ENCODE measurements around the gene TMED10. TPM values are rescaled to one million over a fixed set of nuclear protein-coding genes. Genes with fewer than 3 reads are reported as not detected.

Gene TMED10
- polyA plus RNA-seq, 1 experiment, result 505 TPM

- H3K4me3 ChIP-seq (ENCODE audit: low read depth, low read length), result no peak overlapping the region
- POLR2A ChIA-PET, result no interaction called here
- CTCF ChIA-PET, result interaction anchor here (0.6 to 8.0 kb wide), 45 partner anchors 9 to 240 kb away, joined by 3 to 107 read pairs (median 6); partner anchors contain the start of genes NEK9, PGF, PROX2 and RPS6KL1
- no peaks in the 10 kb centered on the region for H3K27me3 ChIP-seq (ENCODE audit: control insufficient read depth, insufficient read depth, low read length)
- no peak for DNase-seq (ENCODE audit: low read depth)
- peaks cover 8% of the 10 kb centered on the region for H3K36me3 ChIP-seq (ENCODE audit: control insufficient read depth, insufficient read depth, low read length)
- TF ChIP-seq CTCF (IDR thresholded peaks at IDR 0.05; ENCODE audit: insufficient read depth, low read depth, low read length), result no peak
Measured at GRCh38 chr14:75088153-75088552, 88.3 kb downstream of the TMED10 start.

GRCh38 chr14:75084513-75084912 is 91.9 kb downstream of the TMED10 start:
- Histone ChIP-seq H3K27me3 (ENCODE audit: control insufficient read depth, insufficient read depth, low read length) (no peaks in the 10 kb centered on the region), H3K4me3 (ENCODE audit: low read depth, low read length) (no peak overlapping the region), H3K36me3 (ENCODE audit: control insufficient read depth, insufficient read depth, low read length) (peaks cover 8% of the 10 kb centered on the region)
- ChIA-PET POLR2A (no interaction called here), CTCF (interaction anchor here (2.1 to 8.0 kb wide), 2 partner anchors 138 to 175 kb away, joined by 12 to 107 read pairs; no protein-coding TSS in a partner anchor)
- TF ChIP-seq CTCF (IDR thresholded peaks at IDR 0.05; ENCODE audit: insufficient read depth, low read depth, low read length), result no peak
- DNase-seq (ENCODE audit: low read depth), result no peak

- no peak for TF ChIP-seq CTCF (IDR thresholded peaks at IDR 0.05; ENCODE audit: insufficient read depth, low read depth, low read length)
- CTCF ChIA-PET, result interaction anchor here (1.0 to 2.1 kb wide), 4 partner anchors 109 to 178 kb away, joined by 3 to 12 read pairs (median 4); no protein-coding TSS in a partner anchor
- POLR2A ChIA-PET, result no interaction called here
- Histone ChIP-seq H3K4me3 (ENCODE audit: low read depth, low read length) (no peak overlapping the region), H3K36me3 (ENCODE audit: control insufficient read depth, insufficient read depth, low read length) (peaks cover 8% of the 10 kb centered on the region), H3K27me3 (ENCODE audit: control insufficient read depth, insufficient read depth, low read length) (no peaks in the 10 kb centered on the region)
- no peak for DNase-seq (ENCODE audit: low read depth)
Measured at GRCh38 chr14:75083271-75083670, 93.1 kb downstream of the TMED10 start.

- Histone ChIP-seq H3K4me3 (ENCODE audit: low read depth, low read length) (no peak overlapping the region), H3K27me3 (ENCODE audit: control insufficient read depth, insufficient read depth, low read length) (no peaks in the 10 kb centered on the region), H3K36me3 (ENCODE audit: control insufficient read depth, insufficient read depth, low read length) (peaks cover 5% of the 10 kb centered on the region)
- TF ChIP-seq CTCF (IDR thresholded peaks at IDR 0.05; ENCODE audit: insufficient read depth, low read depth, low read length), result no peak
- no peak for DNase-seq (ENCODE audit: low read depth)
- ChIA-PET CTCF (interaction anchor here (0.5 to 1.3 kb wide), 3 partner anchors 11 to 167 kb away, joined by 3 to 4 read pairs (median 3); no protein-coding TSS in a partner anchor), POLR2A (no interaction called here)
Measured at GRCh38 chr14:75081660-75082229, 94.7 kb downstream of the TMED10 start.

Small RNAs within 50 kb of the gene (small RNA-seq; reads per million reads assigned to genes)
- gene HIF1AP1 (ENCODE audit: insufficient read length, low read depth, low replicate concordance) (not detected), gene RNU4ATAC14P (ENCODE audit: insufficient read length, low read depth, low replicate concordance) (not detected)

Other genes with a start within 250 kb of the TMED10 start
- gene PGF, start 221.0 kb downstream of the TMED10 start, polyA plus RNA-seq (2011; rRNA removed), result 3.3 and 4.1 TPM in 2 replicates
- 78.0 and 79.8 TPM in 2 replicates for gene EIF2B2, start 173.7 kb downstream of the TMED10 start, polyA plus RNA-seq (2011; rRNA removed)
- gene MLH3, start 125.1 kb downstream of the TMED10 start, polyA plus RNA-seq (2011; rRNA removed), result 5.7 and 6.9 TPM in 2 replicates
- gene ACYP1, start 112.6 kb downstream of the TMED10 start, polyA plus RNA-seq (2011; rRNA removed), result 9.0 and 17.7 TPM in 2 replicates
- 0.85 and 1.2 TPM in 2 replicates for gene ZC2HC1C, start 107.0 kb downstream of the TMED10 start, polyA plus RNA-seq (2011; rRNA removed)
- 38.1 and 53.4 TPM in 2 replicates for gene NEK9, start 49.6 kb downstream of the TMED10 start, polyA plus RNA-seq (2011; rRNA removed)
- gene FOS, start 102.2 kb upstream of the TMED10 start, polyA plus RNA-seq (2011; rRNA removed), result 57.8 and 84.1 TPM in 2 replicates